ENCODE data around the gene CARS1. TPM values are rescaled to one million over a fixed set of nuclear protein-coding genes. Genes with fewer than 3 reads are reported as not detected.

The CARS1 gene
- total RNA-seq, 2 experiments from 2014 or later, result 126 to 128 TPM

GRCh38 chr11:3087373-3087772, 30.1 kb upstream of the CARS1 start:
- Mint-ChIP-seq H3K9me3 (no peaks in the 10 kb centered on the region), H3K4me3 (no peak overlapping the region), H3K36me3 (ENCODE audit: low read depth) (no peaks in the 10 kb centered on the region), H3K27ac (no peak overlapping the region), H3K4me1 (ENCODE audit: low read depth) (no peaks in the 10 kb centered on the region), H3K27me3 (ENCODE audit: low read depth) (no peaks in the 10 kb centered on the region)
- intact Hi-C loops (cut with micrococcal nuclease), result no loop called here
- no peak for DNase-seq
- CTCF ChIA-PET, result no interaction called here

DNA sequence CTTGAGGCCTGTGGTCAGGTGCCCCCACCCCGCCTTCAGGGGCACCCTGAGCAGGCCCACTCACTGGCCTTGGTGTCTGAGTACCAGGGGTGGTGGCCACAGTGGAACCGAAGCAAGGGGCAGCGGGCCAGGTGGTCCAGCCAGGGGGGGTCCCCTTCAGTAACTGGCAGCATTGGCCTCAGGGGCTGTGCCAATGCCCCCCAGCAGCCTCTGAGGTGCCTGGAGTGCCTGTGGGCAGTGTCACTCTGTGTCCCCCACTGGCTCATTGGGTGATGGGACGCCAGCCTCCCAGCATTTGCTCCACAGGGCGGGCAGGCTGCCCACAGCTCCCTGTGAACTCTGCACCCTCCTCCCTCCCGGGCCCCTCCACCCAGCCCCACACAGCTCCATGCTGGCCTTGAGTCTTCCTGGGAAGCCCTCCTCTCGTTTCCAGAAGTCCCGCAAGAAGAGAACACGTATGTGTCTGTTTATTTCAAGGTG, 29.5 kb upstream of the CARS1 start:
- CTCF ChIA-PET, result interaction anchor here (1.1 kb wide), 1 partner anchor 8 kb away, joined by 5 read pairs; no protein-coding TSS in a partner anchor

GRCh38 chr11:3086114-3086513, 28.9 kb upstream of the CARS1 start:
- Mint-ChIP-seq H3K9me3 (no peaks in the 10 kb centered on the region), H3K4me3 (no peak overlapping the region), H3K27ac (no peak overlapping the region), H3K36me3 (ENCODE audit: low read depth) (no peaks in the 10 kb centered on the region), H3K4me1 (ENCODE audit: low read depth) (no peaks in the 10 kb centered on the region), H3K27me3 (ENCODE audit: low read depth) (no peaks in the 10 kb centered on the region)
- CTCF ChIA-PET, result interaction anchor here (1.1 kb wide), 1 partner anchor 8 kb away, joined by 5 read pairs; no protein-coding TSS in a partner anchor
- intact Hi-C loops (cut with micrococcal nuclease), result no loop called here
- no peak for DNase-seq

More for the DNA sequence above, 29.5 kb upstream of the CARS1 start:
- DNase-seq, result no peak
- Mint-ChIP-seq H3K4me3 (no peak overlapping the region), H3K9me3 (no peaks in the 10 kb centered on the region), H3K36me3 (ENCODE audit: low read depth) (no peaks in the 10 kb centered on the region), H3K27me3 (ENCODE audit: low read depth) (no peaks in the 10 kb centered on the region), H3K4me1 (ENCODE audit: low read depth) (no peaks in the 10 kb centered on the region), H3K27ac (no peak overlapping the region)
- intact Hi-C loops (cut with micrococcal nuclease), result no loop called here

- CTCF ChIA-PET, result no interaction called here
- Mint-ChIP-seq H3K9me3 (no peaks in the 10 kb centered on the region), H3K27ac (no peak overlapping the region), H3K27me3 (ENCODE audit: low read depth) (no peaks in the 10 kb centered on the region), H3K36me3 (ENCODE audit: low read depth) (no peaks in the 10 kb centered on the region), H3K4me3 (no peak overlapping the region), H3K4me1 (ENCODE audit: low read depth) (no peaks in the 10 kb centered on the region)
- no peak for DNase-seq
- intact Hi-C loops (cut with micrococcal nuclease), result no loop called here
Measured at GRCh38 chr11:3085052-3085451, 27.8 kb upstream of the CARS1 start.

DNA sequence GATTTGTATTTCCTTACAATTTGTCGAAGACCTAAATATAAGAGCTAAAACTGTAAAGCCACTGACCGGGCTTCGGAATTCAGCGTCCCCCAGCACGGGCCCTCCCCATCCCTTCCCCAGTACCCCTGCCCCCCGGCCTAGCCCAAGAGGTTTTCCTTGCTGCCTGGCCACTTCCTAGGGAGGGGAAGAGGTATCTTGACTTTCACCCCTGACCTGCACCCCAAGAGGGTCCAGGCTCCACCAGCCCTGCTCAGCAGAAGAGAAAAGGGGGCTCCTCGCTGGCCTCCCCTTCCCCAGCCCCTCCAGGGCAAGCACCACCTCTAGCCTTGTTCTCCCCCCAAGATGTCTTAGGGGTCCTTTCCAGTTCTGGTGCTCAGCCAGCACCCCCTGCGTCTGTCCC, 26.1 kb upstream of the CARS1 start:
- Mint-ChIP-seq H3K27ac (no peak overlapping the region), H3K9me3 (no peaks in the 10 kb centered on the region), H3K4me1 (ENCODE audit: low read depth) (no peaks in the 10 kb centered on the region), H3K4me3 (no peak overlapping the region), H3K27me3 (ENCODE audit: low read depth) (no peaks in the 10 kb centered on the region), H3K36me3 (ENCODE audit: low read depth) (no peaks in the 10 kb centered on the region)
- CTCF ChIA-PET, result no interaction called here
- DNase-seq, result no peak
- intact Hi-C loops (cut with micrococcal nuclease), result no loop called here

DNA sequence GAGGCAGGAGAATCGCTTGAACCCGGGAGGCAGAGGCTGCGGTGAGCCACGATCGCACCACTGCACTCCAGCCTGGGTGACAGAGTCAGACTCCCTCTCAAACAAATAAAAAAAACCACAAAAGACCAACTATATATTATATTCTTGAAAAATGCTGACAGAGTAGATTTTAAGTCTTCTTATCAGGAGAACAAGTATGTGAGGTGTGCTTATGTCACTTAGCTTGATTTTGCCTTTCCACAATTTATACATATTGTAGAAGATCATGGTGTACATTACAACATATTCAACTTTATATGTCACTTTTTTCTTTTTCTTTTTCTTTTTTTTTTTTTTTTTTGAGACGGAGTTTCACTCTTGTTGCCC, 24.1 kb upstream of the CARS1 start:
- H3K4me3 Mint-ChIP-seq, result no peak overlapping the region
- H3K36me3 Mint-ChIP-seq (ENCODE audit: low read depth), result no peaks in the 10 kb centered on the region
- CTCF ChIA-PET, result interaction anchor here (0.6 to 1.9 kb wide), 3 partner anchors 10 to 134 kb away, joined by 3 to 7 read pairs (median 3); no protein-coding TSS in a partner anchor
- intact Hi-C loops (cut with micrococcal nuclease), result no loop called here
- no peaks in the 10 kb centered on the region for H3K27me3 Mint-ChIP-seq (ENCODE audit: low read depth)
- H3K4me1 Mint-ChIP-seq (ENCODE audit: low read depth), result no peaks in the 10 kb centered on the region
- DNase-seq, result no peak
- no peak overlapping the region for H3K27ac Mint-ChIP-seq
- no peaks in the 10 kb centered on the region for H3K9me3 Mint-ChIP-seq

DNA sequence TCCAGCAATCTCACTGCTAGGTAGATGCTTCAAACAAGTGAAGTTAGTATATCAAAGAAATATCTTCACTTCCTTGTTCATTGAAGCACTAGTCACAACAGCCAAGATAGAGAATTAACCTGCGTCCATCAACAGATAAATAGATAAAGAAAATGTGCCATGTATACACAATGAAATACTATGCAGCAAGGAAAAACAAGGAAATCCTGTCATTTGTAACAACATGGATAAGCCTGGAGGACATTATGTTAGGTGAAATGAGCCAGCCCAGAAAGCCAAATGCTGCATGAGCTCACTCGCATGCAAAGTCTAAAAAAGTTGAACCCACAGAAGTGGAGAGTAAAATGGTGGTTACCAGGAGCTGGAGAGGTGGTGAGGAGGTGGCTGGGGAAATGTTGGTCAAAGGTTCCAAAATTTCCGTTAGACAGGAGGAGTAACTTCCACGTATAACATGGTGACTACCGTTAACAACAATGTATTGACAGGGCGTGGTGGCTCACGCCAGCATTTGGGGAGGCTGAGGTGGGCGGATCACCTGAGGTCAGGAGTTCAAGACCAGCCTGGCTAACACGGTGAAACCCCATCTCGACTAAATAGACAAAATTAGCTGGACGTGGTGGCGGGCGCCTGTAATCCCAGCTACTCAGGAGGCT, 23.6 kb upstream of the CARS1 start:
- Mint-ChIP-seq H3K27me3 (ENCODE audit: low read depth) (no peaks in the 10 kb centered on the region), H3K36me3 (ENCODE audit: low read depth) (no peaks in the 10 kb centered on the region), H3K4me1 (ENCODE audit: low read depth) (no peaks in the 10 kb centered on the region), H3K4me3 (no peak overlapping the region), H3K27ac (no peak overlapping the region), H3K9me3 (no peaks in the 10 kb centered on the region)
- DNase-seq, result no peak
- CTCF ChIA-PET, result interaction anchor here (0.6 to 1.9 kb wide), 3 partner anchors 11 to 134 kb away, joined by 3 to 7 read pairs (median 3); no protein-coding TSS in a partner anchor
- intact Hi-C loops (cut with micrococcal nuclease), result no loop called here

GRCh38 chr11:3080104-3080503, 22.9 kb upstream of the CARS1 start:
- H3K36me3 Mint-ChIP-seq (ENCODE audit: low read depth), result no peaks in the 10 kb centered on the region
- no peaks in the 10 kb centered on the region for H3K9me3 Mint-ChIP-seq
- H3K4me3 Mint-ChIP-seq, result no peak overlapping the region
- CTCF ChIA-PET, result interaction anchor here (1.9 kb wide), 1 partner anchor 10 kb away, joined by 8 read pairs; no protein-coding TSS in a partner anchor
- H3K27ac Mint-ChIP-seq, result no peak overlapping the region
- no peak for DNase-seq
- intact Hi-C loops (cut with micrococcal nuclease), result no loop called here
- no peaks in the 10 kb centered on the region for H3K4me1 Mint-ChIP-seq (ENCODE audit: low read depth)
- no peaks in the 10 kb centered on the region for H3K27me3 Mint-ChIP-seq (ENCODE audit: low read depth)

- Mint-ChIP-seq H3K4me1 (ENCODE audit: low read depth) (no peaks in the 10 kb centered on the region), H3K27ac (no peak overlapping the region), H3K4me3 (no peak overlapping the region), H3K9me3 (no peaks in the 10 kb centered on the region), H3K27me3 (ENCODE audit: low read depth) (no peaks in the 10 kb centered on the region), H3K36me3 (ENCODE audit: low read depth) (no peaks in the 10 kb centered on the region)
- CTCF ChIA-PET, result interaction anchor here (0.9 kb wide), 1 partner anchor 546 kb away, joined by 4 read pairs; no protein-coding TSS in a partner anchor
- intact Hi-C loops (cut with micrococcal nuclease), result no loop called here
- DNase-seq, result no peak
Measured at GRCh38 chr11:3077846-3078440, 20.7 kb upstream of the CARS1 start.

GRCh38 chr11:3077189-3077836, 20.1 kb upstream of the CARS1 start:
- H3K9me3 Mint-ChIP-seq, result no peaks in the 10 kb centered on the region
- H3K27me3 Mint-ChIP-seq (ENCODE audit: low read depth), result no peaks in the 10 kb centered on the region
- H3K4me1 Mint-ChIP-seq (ENCODE audit: low read depth), result no peaks in the 10 kb centered on the region
- DNase-seq, result no peak
- no peak overlapping the region for H3K27ac Mint-ChIP-seq
- H3K36me3 Mint-ChIP-seq (ENCODE audit: low read depth), result no peaks in the 10 kb centered on the region
- CTCF ChIA-PET, result no interaction called here
- intact Hi-C loops (cut with micrococcal nuclease), result no loop called here
- H3K4me3 Mint-ChIP-seq, result no peak overlapping the region

DNA sequence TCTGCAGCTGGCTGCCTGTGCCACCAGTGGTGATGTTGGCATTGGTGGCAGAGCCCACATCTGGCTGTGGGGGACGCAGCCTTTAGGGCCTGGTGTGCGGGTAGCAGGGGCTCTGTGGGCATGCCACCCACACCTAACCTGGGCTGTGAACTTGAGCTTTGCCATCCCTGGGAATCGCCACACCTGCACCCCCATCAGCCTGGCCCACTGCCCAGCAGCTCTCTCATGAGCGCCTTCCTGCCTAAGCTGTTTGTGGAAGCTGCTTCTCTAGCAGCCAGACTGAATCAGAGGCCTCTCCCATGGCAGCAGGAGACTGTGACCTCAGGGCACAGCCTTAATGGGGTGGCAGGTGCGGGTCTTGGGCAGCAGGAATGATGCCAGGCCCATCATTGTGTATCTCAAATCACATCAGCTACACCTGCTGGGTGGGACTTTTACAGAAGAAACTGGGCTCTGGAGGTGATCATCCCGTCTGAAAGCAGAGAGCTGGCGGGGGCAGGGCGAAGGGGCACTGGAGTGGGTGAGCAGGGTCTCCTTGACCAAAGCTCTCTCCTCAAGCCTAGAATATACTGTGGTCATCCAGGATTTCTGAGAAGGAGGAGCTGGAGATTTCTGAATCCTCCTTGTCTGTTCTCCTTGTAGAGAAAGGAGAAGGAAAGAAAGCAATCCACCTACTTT, 17.8 kb upstream of the CARS1 start:
- Mint-ChIP-seq H3K4me1 (ENCODE audit: low read depth) (no peaks in the 10 kb centered on the region), H3K27ac (no peak overlapping the region), H3K36me3 (ENCODE audit: low read depth) (no peaks in the 10 kb centered on the region), H3K27me3 (ENCODE audit: low read depth) (no peaks in the 10 kb centered on the region), H3K4me3 (no peak overlapping the region), H3K9me3 (no peaks in the 10 kb centered on the region)
- intact Hi-C loops (cut with micrococcal nuclease), result no loop called here
- CTCF ChIA-PET, result interaction anchor here (1.0 to 1.1 kb wide), 2 partner anchors 17 to 28 kb away, joined by 3 to 4 read pairs; no protein-coding TSS in a partner anchor
- DNase-seq, result no peak

DNA sequence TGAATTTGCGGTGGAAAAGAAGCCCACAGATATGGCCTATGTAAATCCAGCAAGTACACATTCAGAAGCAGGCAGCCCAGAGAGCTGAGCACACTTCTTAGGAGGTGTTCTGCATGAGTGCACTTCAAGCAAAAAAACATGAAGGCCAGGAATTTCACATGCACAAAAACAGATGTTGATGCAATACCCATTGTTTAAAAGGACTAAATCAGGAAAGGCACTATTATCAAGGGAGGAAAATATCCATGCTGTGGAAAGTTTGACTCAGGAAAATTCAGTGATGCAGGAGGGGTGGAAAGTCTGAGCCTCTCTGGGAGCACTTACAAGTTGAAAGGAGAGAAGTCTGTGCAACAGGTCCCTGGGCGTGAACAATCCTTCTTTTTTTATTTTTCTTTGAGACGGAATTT, 15.8 kb upstream of the CARS1 start:
- CTCF ChIA-PET, result no interaction called here
- DNase-seq, result no peak
- Mint-ChIP-seq H3K4me1 (ENCODE audit: low read depth) (no peaks in the 10 kb centered on the region), H3K9me3 (no peaks in the 10 kb centered on the region), H3K27me3 (ENCODE audit: low read depth) (no peaks in the 10 kb centered on the region), H3K4me3 (no peak overlapping the region), H3K27ac (no peak overlapping the region), H3K36me3 (ENCODE audit: low read depth) (no peaks in the 10 kb centered on the region)
- intact Hi-C loops (cut with micrococcal nuclease), result no loop called here

Data from activated naive CD4-positive, alpha-beta T cell treated with anti-CD3 and anti-CD28 coated beads for 36 hours (primary cell).